Transverse colon (tissue), 4 donors: ENCODE data around the gene HECA. TPM values are rescaled to one million over a fixed set of nuclear protein-coding genes. Genes with fewer than 3 reads are reported as not detected.

Experiments
- DNase-seq: peaks from one replicate; pipeline ENCODE4 v3.0.0-alpha.2; 2019
- H3K27ac ChIP-seq, 4 donors: fragments of 200-600 bp; sonication (generic); 2 replicates each; pipeline ENCODE4 v1.5.1; 2016 to 2018; ENCODE audit warnings: inconsistent platforms in 4 of 4
- H3K27me3 ChIP-seq: fragments of 200-600 bp; sonication (generic); 2 replicates; pipeline ENCODE4 v1.5.1; 2017; ENCODE audit warnings: inconsistent platforms
- H3K36me3 ChIP-seq, 4 donors: fragments of 200-600 bp; sonication (generic); 2 replicates each; pipeline ENCODE4 v1.5.1; 2017 to 2019; ENCODE audit warnings: inconsistent platforms in 4 of 4
- H3K4me1 ChIP-seq, 4 donors: fragments of 200-600 bp; sonication (generic); 2 replicates each; pipeline ENCODE4 v1.5.1; 2017 to 2020; ENCODE audit warnings: inconsistent platforms in 4 of 4
- H3K4me3 ChIP-seq, 4 donors: fragments of 200-600 bp; sonication (generic); 1 replicate in 1 of 4; 2 replicates in 3 of 4; pipeline versions ENCODE4 v1.5.1 to v1.6.1; 2017 to 2019; ENCODE audit warnings: inconsistent platforms in 4 of 4
- H3K9me3 ChIP-seq, 2 donors: fragments of 200-600 bp; sonication (generic); 2 replicates each; pipeline ENCODE4 v1.5.1; 2017 to 2019; ENCODE audit warnings: inconsistent platforms in 2 of 2
- CTCF ChIP-seq, 5 experiments: fragments of 200-600 bp in 3 of 5; fragments of 450-650 bp in 2 of 5; sonication (generic) in 3 of 5; IDR thresholded peaks; 1 replicate in 2 of 5; 2 replicates in 3 of 5; pipeline ENCODE4 v1.5.1; 2016 to 2017; ENCODE audit warnings: antibody characterized with exemption in 5 of 5, inconsistent platforms in 3 of 5, mild to moderate bottlenecking in 2 of 5, moderate library complexity in 1 of 5
- EP300 ChIP-seq: sonication (generic); formaldehyde crosslinking; IDR thresholded peaks from one replicate; pipeline ENCODE4 v1.6.1; 2017; ENCODE audit warnings: antibody characterized with exemption, low read depth
- POLR2A ChIP-seq: fragments of 450-650 bp; IDR thresholded peaks from one replicate; pipeline ENCODE4 v1.6.1; 2016; ENCODE audit warnings: antibody characterized with exemption, mild to moderate bottlenecking, moderate library complexity
- POLR2AphosphoS5 ChIP-seq, 3 donors: sonication (generic); formaldehyde crosslinking; IDR thresholded peaks; one replicate each; pipeline ENCODE4 v1.6.1; 2016; ENCODE audit warnings: antibody characterized with exemption in 3 of 3
- WGBS, 2 donors: methylation state at CpG; one replicate each; pipeline ENCODE4 v1.1.5; 2018; ENCODE audit warnings: low coverage in 1 of 2; 5-methylcytosine and 5-hydroxymethylcytosine counted together
- in situ Hi-C, 4 donors: fragments of 200-750 bp; cut with MboI; loops; one replicate each; pipeline versions ENCODE4 v1.15.0 to v1.15.1; 2017; ENCODE audit warnings: low sequenced_read_pairs in 3 of 4, low pct_ligation_motif_present in 1 of 4, low pct_unique_long_range_greater_than_20kb in 1 of 4
- intact Hi-C: fragments of 100-400 bp; cut with DNase I; formaldehyde crosslinking; loops from one replicate; pipeline ENCODE4 v1.15.1; 2023; ENCODE audit warnings: low total_unique reads
- total RNA-seq, 4 donors: library from RNA; depleted of rRNA; stranded (reverse); fragments of >200 nt; gene quantifications; one replicate each; pipeline ENCODE4 v1.1.0, GENCODE V29; 2016

HECA gene
- total RNA-seq, 4 donors from 2014 or later, result 34.4 to 53.7 (median 45.5) TPM

- Histone ChIP-seq H3K27me3 (no peaks in the 10 kb centered on the region), H3K4me1 (peaks cover 9 to 35% (median 18%) of the 10 kb centered on the region in 4 donors), H3K36me3 (peaks cover 0 to 11% (median 4%) of the 10 kb centered on the region in 4 donors), H3K27ac (no peak overlapping the region), H3K4me3 (no peak overlapping the region), H3K9me3 (no peaks in the 10 kb centered on the region)
- 86 to 100% methylated on average over 2 of the region's 2 CpGs for WGBS, 2 donors
- in situ Hi-C loops, result no loop called here
- DNase-seq, result no peak
- TF ChIP-seq POLR2A, result no peak
- TF ChIP-seq POLR2AphosphoS5 (IDR thresholded peaks at IDR 0.05), result no peak
- TF ChIP-seq EP300, result no peak
- no peak for TF ChIP-seq CTCF (IDR thresholded peaks at IDR 0.05)
- intact Hi-C loops, result no loop called here
Observed at GRCh38 chr6:139165324-139165723, 30.4 kb downstream of the HECA start.

- intact Hi-C loops (no loop called here), in situ Hi-C loops (no loop called here)
- DNase-seq, result no peak
- 96 to 100% methylated on average over 1 to 35 of the region's 35 CpGs for whole genome bisulfite sequencing, 2 donors
- H3K4me1 ChIP-seq, result peaks cover 0 to 25% (median 11%) of the 10 kb centered on the region in 4 donors
- no peaks in the 10 kb centered on the region for H3K9me3 ChIP-seq
- H3K27me3 ChIP-seq, result no peaks in the 10 kb centered on the region
- H3K36me3 ChIP-seq, result peaks cover 0 to 11% (median 4%) of the 10 kb centered on the region in 4 donors
- TF ChIP-seq CTCF (IDR thresholded peaks at IDR 0.05), result no peak
- no peak for TF ChIP-seq POLR2A
- TF ChIP-seq POLR2AphosphoS5 (IDR thresholded peaks at IDR 0.05), result no peak
- no peak for TF ChIP-seq EP300
- no peak overlapping the region for H3K4me3 ChIP-seq
- no peak overlapping the region for H3K27ac ChIP-seq
Observed at GRCh38 chr6:139166238-139166955, 31.5 kb downstream of the HECA start.

- Histone ChIP-seq H3K4me1 (peaks cover 0 to 19% (median 6%) of the 10 kb centered on the region in 4 donors), H3K27me3 (no peaks in the 10 kb centered on the region), H3K36me3 (peaks cover 0 to 11% (median 4%) of the 10 kb centered on the region in 4 donors), H3K4me3 (no peak overlapping the region), H3K27ac (no peak overlapping the region), H3K9me3 (no peaks in the 10 kb centered on the region)
- 98% methylated on average over 20 of the region's 20 CpGs; no CpG with 5 or more reads in 1 of the 2 donors for WGBS, 2 donors
- no peak for DNase-seq
- TF ChIP-seq POLR2A (no peak), EP300 (no peak), POLR2AphosphoS5 (IDR thresholded peaks at IDR 0.05) (no peak), CTCF (IDR thresholded peaks at IDR 0.05) (no peak)
- in situ Hi-C loops, result no loop called here
- intact Hi-C loops, result no loop called here
Observed at GRCh38 chr6:139166956-139167313, 32.1 kb downstream of the HECA start.

- 90 to 91% methylated on average over 2 to 4 of the region's 4 CpGs for WGBS, 2 donors
- Histone ChIP-seq H3K27ac (no peak overlapping the region), H3K4me3 (no peak overlapping the region), H3K27me3 (no peaks in the 10 kb centered on the region), H3K36me3 (peaks cover 0 to 13% (median 4%) of the 10 kb centered on the region in 4 donors), H3K4me1 (peaks cover 0 to 13% (median 0%) of the 10 kb centered on the region in 4 donors), H3K9me3 (no peaks in the 10 kb centered on the region)
- no peak for DNase-seq
- no peak for TF ChIP-seq CTCF (IDR thresholded peaks at IDR 0.05)
- no peak for TF ChIP-seq POLR2A
- no peak for TF ChIP-seq EP300
- TF ChIP-seq POLR2AphosphoS5 (IDR thresholded peaks at IDR 0.05), result no peak
- intact Hi-C loops (no loop called here), in situ Hi-C loops (no loop called here)
Observed at GRCh38 chr6:139172151-139172550, 37.3 kb downstream of the HECA start.
